BE2C (cell line): ENCODE measurements around the gene TMOD3.

Experiments used
- DNase-seq: peaks from one replicate; pipeline ENCODE4 v3.0.0-alpha.2; 2020
- H3K27me3 ChIP-seq: fragments of 250-450 bp; sonication (Bioruptor Pico); 2 replicates; pipeline ENCODE4 v1.5.1; 2020; ENCODE audit warnings: mild to moderate bottlenecking
- H3K36me3 ChIP-seq: fragments of 250-450 bp; sonication (Bioruptor Pico); 2 replicates; pipeline ENCODE4 v1.5.1; 2020; ENCODE audit warnings: mild to moderate bottlenecking
- H3K4me1 ChIP-seq: fragments of 250-450 bp; sonication (Bioruptor Pico); 2 replicates; pipeline ENCODE4 v1.5.1; 2020
- H3K4me3 ChIP-seq: 2 replicates; pipeline ENCODE4 v1.5.1; 2011; ENCODE audit warnings: low read depth, low read length
- H3K9me3 ChIP-seq: fragments of 250-450 bp; sonication (Bioruptor Pico); 2 replicates; pipeline ENCODE4 v1.5.1; 2020
- CTCF ChIP-seq: IDR thresholded peaks from 2 replicates; pipeline ENCODE4 v1.5.1; 2012; ENCODE audit warnings: mild to moderate bottlenecking, low read depth, low read length

Gene TMOD3

DNA sequence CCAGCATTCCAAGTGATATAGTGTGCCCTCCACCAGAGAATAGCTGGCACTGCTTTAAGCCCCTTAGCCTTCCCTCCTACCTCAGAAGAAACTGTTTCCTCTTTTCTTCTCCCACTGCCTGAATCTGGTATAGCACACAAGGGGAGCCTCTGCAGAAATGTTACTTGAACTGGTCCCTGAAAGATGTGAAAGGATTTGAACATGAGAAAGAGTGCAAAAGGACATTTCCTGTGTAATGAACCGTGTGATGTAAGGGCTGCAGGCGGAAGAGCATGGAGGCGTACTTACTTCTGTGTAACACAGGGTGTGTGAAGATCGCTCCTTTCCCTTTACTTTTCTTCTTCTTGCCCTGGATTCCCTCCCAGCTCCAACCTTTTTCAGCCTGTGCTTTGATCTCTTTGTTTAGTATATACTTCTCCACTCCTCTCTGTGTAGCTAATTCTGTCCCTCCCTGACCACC lies 8.4 kb downstream of the TMOD3 start:
- DNase-seq, result no peak
- Histone ChIP-seq H3K36me3 (no peaks in the 10 kb centered on the region; the same call in 1 of the 2 replicates), H3K27me3 (no peaks in the 10 kb centered on the region), H3K4me3 (no peak overlapping the region), H3K9me3 (no peaks in the 10 kb centered on the region), H3K4me1 (no peaks in the 10 kb centered on the region; the same call in 1 of the 2 replicates)
- TF ChIP-seq CTCF, result no peak

DNA sequence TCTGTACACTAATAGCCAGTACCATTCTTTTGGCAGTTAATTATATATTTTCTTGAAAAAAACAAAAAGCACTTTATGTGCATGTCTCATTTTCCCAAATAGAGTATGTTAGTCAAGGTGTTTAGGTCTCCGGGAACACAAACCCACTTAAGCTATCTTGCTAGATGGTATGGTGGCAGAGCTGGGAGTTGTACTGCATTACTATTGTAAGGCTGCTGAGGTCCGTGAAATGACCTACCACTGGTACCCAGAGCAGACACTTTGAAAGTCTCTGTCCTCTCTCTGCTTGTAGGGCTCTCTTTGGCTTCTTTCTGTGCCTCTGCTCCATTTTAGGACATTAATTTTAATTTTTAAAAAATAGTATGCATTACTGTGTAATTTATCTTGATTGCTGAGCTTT lies 8.8 kb downstream of the TMOD3 start:
- H3K27me3 ChIP-seq, result no peaks in the 10 kb centered on the region
- DNase-seq, result no peak
- H3K9me3 ChIP-seq, result no peaks in the 10 kb centered on the region
- no peaks in the 10 kb centered on the region; the same call in 1 of the 2 replicates for H3K36me3 ChIP-seq
- H3K4me1 ChIP-seq, result no peaks in the 10 kb centered on the region; the same call in 1 of the 2 replicates
- no peak overlapping the region for H3K4me3 ChIP-seq
- TF ChIP-seq CTCF, result no peak

DNA sequence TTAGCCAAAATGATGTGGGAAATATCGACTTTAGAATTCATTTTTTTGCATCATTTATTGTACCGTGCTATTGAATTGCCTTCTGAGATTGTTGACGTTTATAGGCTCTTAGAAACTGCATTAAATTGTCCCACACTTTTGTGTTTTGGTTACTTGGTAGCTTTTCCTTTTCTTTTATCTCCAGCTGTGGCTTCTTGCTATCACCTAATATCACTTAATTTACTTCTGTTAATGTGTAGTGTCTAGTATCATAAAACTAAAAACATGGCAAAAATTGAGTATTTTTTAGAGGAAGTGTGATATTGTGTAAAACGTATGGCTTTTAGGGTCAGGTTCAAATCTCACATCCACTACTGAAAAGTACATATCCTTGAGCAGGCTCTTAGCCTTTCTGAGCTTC lies 11.2 kb downstream of the TMOD3 start:
- H3K27me3 ChIP-seq, result no peaks in the 10 kb centered on the region
- no peak for TF ChIP-seq CTCF
- peaks cover 8% of the 10 kb centered on the region; the same call in 1 of the 2 replicates for H3K4me1 ChIP-seq

GRCh38 chr15:51841406-51842040 lies 12.1 kb downstream of the TMOD3 start:
- no peak for TF ChIP-seq CTCF
- Histone ChIP-seq H3K27me3 (no peaks in the 10 kb centered on the region), H3K9me3 (no peaks in the 10 kb centered on the region), H3K36me3 (no peaks in the 10 kb centered on the region), H3K4me1 (peaks cover 12% of the 10 kb centered on the region), H3K4me3 (no peak overlapping the region)
- DNase-seq, result no peak

More for the DNA sequence above, 11.2 kb downstream of the TMOD3 start:
- H3K4me3 ChIP-seq, result no peak overlapping the region
- H3K36me3 ChIP-seq, result no peaks in the 10 kb centered on the region
- DNase-seq, result no peak
- no peaks in the 10 kb centered on the region for H3K9me3 ChIP-seq

GRCh38 chr15:51842265-51842664 lies 12.8 kb downstream of the TMOD3 start:
- Histone ChIP-seq H3K27me3 (no peaks in the 10 kb centered on the region), H3K9me3 (no peaks in the 10 kb centered on the region), H3K36me3 (no peaks in the 10 kb centered on the region), H3K4me3 (no peak overlapping the region), H3K4me1 (peaks cover 13% of the 10 kb centered on the region)
- no peak for TF ChIP-seq CTCF
- DNase-seq, result no peak

GRCh38 chr15:51842852-51843737 lies 13.6 kb downstream of the TMOD3 start:
- Histone ChIP-seq H3K4me1 (peaks cover 13% of the 10 kb centered on the region), H3K4me3 (no peak overlapping the region), H3K27me3 (no peaks in the 10 kb centered on the region), H3K9me3 (no peaks in the 10 kb centered on the region), H3K36me3 (no peaks in the 10 kb centered on the region)
- DNase-seq, result no peak
- no peak for TF ChIP-seq CTCF
